Measurements from ENCODE around the gene NDC1.

- TF ChIP-seq CTCF (IDR thresholded peaks at IDR 0.05) = no peak
- no peak for TF ChIP-seq POLR2A (IDR thresholded peaks at IDR 0.05)
Measured at GRCh38 chr1:53837646-53837923, 511 bp downstream of the NDC1 start.
